Chondrocyte (in vitro differentiated cells): Measurements from ENCODE around the gene SHANK1. TPM values are rescaled to one million over a fixed set of nuclear protein-coding genes. Genes with fewer than 3 reads are reported as not detected.

ENCODE experiments used
- DNase-seq: peaks from one replicate; pipeline ENCODE4 v3.0.0; 2021; ENCODE audit warnings: mixed read lengths, low spot score
- H3K27ac Mint-ChIP-seq: one replicate; pipeline ENCODE4 v1.8.0; 2021; ENCODE audit warnings: mild to moderate bottlenecking, moderate library complexity, mixed read lengths; ENCODE audit not compliant: unreplicated experiment
- H3K27me3 Mint-ChIP-seq: 2 replicates; pipeline ENCODE4 v1.8.0; 2021; ENCODE audit warnings: low read depth, mixed read lengths
- H3K36me3 Mint-ChIP-seq: 2 replicates; pipeline ENCODE4 v1.8.0; 2021; ENCODE audit warnings: low read depth, mixed read lengths
- H3K4me1 Mint-ChIP-seq: 2 replicates; pipeline ENCODE4 v1.8.0; 2021; ENCODE audit warnings: low read depth, mild to moderate bottlenecking, mixed read lengths
- H3K4me3 Mint-ChIP-seq: one replicate; pipeline ENCODE4 v1.8.0; 2021; ENCODE audit warnings: mild to moderate bottlenecking, moderate library complexity, mixed read lengths; ENCODE audit not compliant: unreplicated experiment
- H3K9me3 Mint-ChIP-seq: 2 replicates; pipeline ENCODE4 v1.8.0; 2021; ENCODE audit warnings: low read depth, mixed read lengths
- total RNA-seq: library from RNA; stranded (reverse); gene quantifications from 3 replicates; pipeline ENCODE4 v1.2.1, GENCODE V29; 2021
- TF ChIP-seq, protein P1 (sequence below): fragments of 200-600 bp; sonication (generic); IDR thresholded peaks from 2 replicates; pipeline ENCODE4 v1.5.0; 2021; ENCODE audit warnings: antibody characterized with exemption, mild to moderate bottlenecking, moderate library complexity

Gene SHANK1
- total RNA-seq, 1 donor from 2014 or later: 0.27 TPM

- Mint-ChIP-seq H3K27me3 (peaks cover 20% of the 10 kb centered on the region), H3K36me3 (peaks cover 2% of the 10 kb centered on the region), H3K4me1 (no peaks in the 10 kb centered on the region), H3K27ac (no peak overlapping the region), H3K4me3 (no peak overlapping the region), H3K9me3 (peaks cover 10% of the 10 kb centered on the region)
- DNase-seq: no peak
- TF ChIP-seq, protein P1, sequence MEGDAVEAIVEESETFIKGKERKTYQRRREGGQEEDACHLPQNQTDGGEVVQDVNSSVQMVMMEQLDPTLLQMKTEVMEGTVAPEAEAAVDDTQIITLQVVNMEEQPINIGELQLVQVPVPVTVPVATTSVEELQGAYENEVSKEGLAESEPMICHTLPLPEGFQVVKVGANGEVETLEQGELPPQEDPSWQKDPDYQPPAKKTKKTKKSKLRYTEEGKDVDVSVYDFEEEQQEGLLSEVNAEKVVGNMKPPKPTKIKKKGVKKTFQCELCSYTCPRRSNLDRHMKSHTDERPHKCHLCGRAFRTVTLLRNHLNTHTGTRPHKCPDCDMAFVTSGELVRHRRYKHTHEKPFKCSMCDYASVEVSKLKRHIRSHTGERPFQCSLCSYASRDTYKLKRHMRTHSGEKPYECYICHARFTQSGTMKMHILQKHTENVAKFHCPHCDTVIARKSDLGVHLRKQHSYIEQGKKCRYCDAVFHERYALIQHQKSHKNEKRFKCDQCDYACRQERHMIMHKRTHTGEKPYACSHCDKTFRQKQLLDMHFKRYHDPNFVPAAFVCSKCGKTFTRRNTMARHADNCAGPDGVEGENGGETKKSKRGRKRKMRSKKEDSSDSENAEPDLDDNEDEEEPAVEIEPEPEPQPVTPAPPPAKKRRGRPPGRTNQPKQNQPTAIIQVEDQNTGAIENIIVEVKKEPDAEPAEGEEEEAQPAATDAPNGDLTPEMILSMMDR: no peak
Measured at GRCh38 chr19:50629801-50630200, 89.8 kb downstream of the SHANK1 start.

GRCh38 chr19:50629194-50629593 is 90.4 kb downstream of the SHANK1 start:
- no peak overlapping the region for H3K4me3 Mint-ChIP-seq
- no peak overlapping the region for H3K27ac Mint-ChIP-seq
- peaks cover 9% of the 10 kb centered on the region for H3K9me3 Mint-ChIP-seq
- H3K4me1 Mint-ChIP-seq: no peaks in the 10 kb centered on the region
- TF ChIP-seq, protein P1: no peak
- DNase-seq: no peak
- peaks cover 2% of the 10 kb centered on the region for H3K36me3 Mint-ChIP-seq
- peaks cover 20% of the 10 kb centered on the region for H3K27me3 Mint-ChIP-seq

DNA sequence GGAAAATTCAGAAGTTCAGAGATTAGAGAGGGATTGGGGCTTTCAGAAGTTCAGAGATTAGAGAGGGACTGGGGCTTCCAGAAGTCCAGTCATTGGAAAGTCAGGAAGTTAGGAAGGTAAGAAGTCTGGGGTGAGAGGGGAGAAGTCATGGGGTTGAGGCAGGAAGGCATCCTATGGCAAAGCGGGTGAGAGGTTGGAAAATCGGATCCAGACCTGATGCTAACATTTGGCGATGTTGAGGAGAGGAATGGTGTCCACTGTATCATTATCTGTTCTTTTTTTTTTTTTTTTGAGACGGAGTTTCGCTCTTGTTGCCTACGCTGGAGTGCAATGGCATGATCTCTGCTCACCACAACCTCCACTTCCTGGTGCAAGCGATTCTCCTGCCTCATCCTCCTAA is 91.1 kb downstream of the SHANK1 start:
- no peak for DNase-seq
- no peaks in the 10 kb centered on the region for H3K36me3 Mint-ChIP-seq
- H3K4me3 Mint-ChIP-seq: no peak overlapping the region
- peaks cover 5% of the 10 kb centered on the region for H3K9me3 Mint-ChIP-seq
- TF ChIP-seq, protein P1: no peak
- no peak overlapping the region for H3K27ac Mint-ChIP-seq
- H3K27me3 Mint-ChIP-seq: peaks cover 20% of the 10 kb centered on the region
- no peaks in the 10 kb centered on the region for H3K4me1 Mint-ChIP-seq

DNA sequence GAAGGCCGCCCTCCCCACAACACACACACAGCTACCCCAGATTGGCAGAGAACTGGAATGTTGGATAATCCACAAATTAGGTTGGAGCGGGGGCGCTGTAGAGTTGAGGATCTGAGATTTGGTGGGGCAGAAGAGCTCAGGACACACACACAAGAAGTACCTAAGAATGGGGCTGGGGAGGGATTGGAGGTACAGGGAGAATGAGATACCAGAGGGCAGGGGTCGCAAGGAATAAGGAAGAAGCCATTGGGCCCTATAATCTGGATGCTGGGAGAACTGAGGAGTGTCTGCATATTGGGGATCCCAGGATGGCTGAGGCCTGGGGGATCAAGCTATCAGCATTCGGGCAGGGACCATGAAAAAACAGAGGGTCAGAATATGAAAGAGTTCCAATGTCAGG is 91.5 kb downstream of the SHANK1 start:
- H3K9me3 Mint-ChIP-seq: peaks cover under 1% of the 10 kb centered on the region
- H3K27me3 Mint-ChIP-seq: peaks cover 18% of the 10 kb centered on the region
- TF ChIP-seq, protein P1: no peak
- no peaks in the 10 kb centered on the region for H3K4me1 Mint-ChIP-seq
- no peak overlapping the region for H3K4me3 Mint-ChIP-seq
- H3K36me3 Mint-ChIP-seq: no peaks in the 10 kb centered on the region
- H3K27ac Mint-ChIP-seq: no peak overlapping the region
- no peak for DNase-seq

- no peak for DNase-seq
- H3K27me3 Mint-ChIP-seq: peaks cover 18% of the 10 kb centered on the region
- H3K27ac Mint-ChIP-seq: no peak overlapping the region
- no peaks in the 10 kb centered on the region for H3K4me1 Mint-ChIP-seq
- H3K9me3 Mint-ChIP-seq: no peaks in the 10 kb centered on the region
- no peaks in the 10 kb centered on the region for H3K36me3 Mint-ChIP-seq
- no peak overlapping the region for H3K4me3 Mint-ChIP-seq
- TF ChIP-seq, protein P1: no peak
Measured at GRCh38 chr19:50626795-50627194, 92.8 kb downstream of the SHANK1 start.
